Measurements from ENCODE around the gene LRBA.
"Not testable (repeated sequence)": the region's sequence is repeated elsewhere in the genome, so short reads cannot be mapped to it uniquely, and the experiment has no call there.

LRBA gene

DNA sequence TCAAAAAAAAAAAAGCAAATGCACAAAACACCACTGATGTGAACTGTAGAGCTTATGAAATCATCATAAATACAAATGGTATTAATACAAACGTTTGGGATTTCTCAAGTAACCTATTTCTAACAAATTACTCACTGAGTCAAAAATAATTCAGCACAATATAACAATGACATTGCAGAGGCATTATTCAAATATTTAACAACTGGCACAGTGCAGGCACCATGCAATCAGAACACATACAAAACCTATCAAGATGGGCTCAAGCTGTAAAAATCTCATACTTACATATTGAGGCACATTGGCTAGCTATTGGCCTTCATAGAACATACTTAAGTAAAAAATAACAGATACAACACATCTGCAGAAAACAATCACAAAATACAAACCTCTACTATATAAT, 81.1 kb downstream of the LRBA start:
- no peaks in the 10 kb centered on the region for H3K27me3 ChIP-seq (ENCODE audit: control insufficient read depth, insufficient read depth, low read length)
- H3K9ac ChIP-seq (ENCODE audit: low read depth, low read length) = no peak overlapping the region
- H3K9me3 ChIP-seq (ENCODE audit: control insufficient read depth, insufficient read depth, low read length) = no peaks in the 10 kb centered on the region
- no peak overlapping the region for H3K4me3 ChIP-seq (ENCODE audit: low read depth, low read length)
- no peaks in the 10 kb centered on the region for H3K36me3 ChIP-seq (ENCODE audit: control insufficient read depth, insufficient read depth, low read length)
- H3K4me1 ChIP-seq (ENCODE audit: control insufficient read depth, insufficient read depth, low read length) = peaks cover 2% of the 10 kb centered on the region

DNA sequence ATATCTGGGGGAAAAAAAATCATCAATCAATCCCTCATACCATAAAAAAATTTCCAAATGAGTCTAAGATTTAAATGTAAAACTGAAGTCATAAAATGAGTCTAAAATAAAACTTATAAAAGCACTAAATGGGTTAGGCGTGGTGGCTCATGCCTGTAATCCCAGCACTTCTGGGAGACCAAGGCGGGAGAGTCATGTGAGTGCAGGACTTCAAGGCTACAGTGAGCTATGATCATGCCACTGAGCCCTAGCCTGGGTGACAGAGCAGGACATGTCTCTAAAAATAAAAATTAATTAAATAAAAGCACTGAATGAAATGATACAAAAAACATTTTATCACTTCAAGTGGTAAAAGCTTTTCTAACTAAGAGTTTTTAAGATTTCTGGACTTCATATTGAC, 83.3 kb downstream of the LRBA start:
- Histone ChIP-seq H3K27me3 (ENCODE audit: control insufficient read depth, insufficient read depth, low read length) (no peaks in the 10 kb centered on the region), H3K9ac (ENCODE audit: low read depth, low read length) (no peak overlapping the region), H3K9me3 (ENCODE audit: control insufficient read depth, insufficient read depth, low read length) (no peaks in the 10 kb centered on the region), H3K4me1 (ENCODE audit: control insufficient read depth, insufficient read depth, low read length) (no peaks in the 10 kb centered on the region), H3K36me3 (ENCODE audit: control insufficient read depth, insufficient read depth, low read length) (no peaks in the 10 kb centered on the region), H3K4me3 (ENCODE audit: low read depth, low read length) (no peak overlapping the region)

DNA sequence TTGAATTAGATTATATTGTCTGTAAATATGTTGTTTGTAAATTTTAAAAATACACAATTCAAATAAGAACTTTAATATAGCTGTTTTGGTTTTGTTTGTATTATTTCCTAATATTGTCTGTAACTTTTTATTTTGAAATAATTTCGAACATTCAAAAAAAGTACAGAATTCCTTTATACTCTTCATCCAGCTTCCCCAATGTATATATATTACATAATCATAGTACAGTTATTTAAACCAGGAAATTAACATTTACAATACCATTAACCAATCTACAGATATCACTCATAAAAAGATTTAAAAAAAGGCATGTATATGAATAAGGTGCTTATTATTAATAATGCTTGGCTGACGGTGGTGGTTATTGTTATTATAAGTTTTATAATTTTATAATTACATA, 84.1 kb downstream of the LRBA start:
- H3K9ac ChIP-seq (ENCODE audit: low read depth, low read length) = no peak overlapping the region
- no peaks in the 10 kb centered on the region for H3K36me3 ChIP-seq (ENCODE audit: control insufficient read depth, insufficient read depth, low read length)
- no peak overlapping the region for H3K4me3 ChIP-seq (ENCODE audit: low read depth, low read length)
- no peaks in the 10 kb centered on the region for H3K9me3 ChIP-seq (ENCODE audit: control insufficient read depth, insufficient read depth, low read length)
- H3K27me3 ChIP-seq (ENCODE audit: control insufficient read depth, insufficient read depth, low read length) = no peaks in the 10 kb centered on the region
- H3K4me1 ChIP-seq (ENCODE audit: control insufficient read depth, insufficient read depth, low read length) = no peaks in the 10 kb centered on the region

DNA sequence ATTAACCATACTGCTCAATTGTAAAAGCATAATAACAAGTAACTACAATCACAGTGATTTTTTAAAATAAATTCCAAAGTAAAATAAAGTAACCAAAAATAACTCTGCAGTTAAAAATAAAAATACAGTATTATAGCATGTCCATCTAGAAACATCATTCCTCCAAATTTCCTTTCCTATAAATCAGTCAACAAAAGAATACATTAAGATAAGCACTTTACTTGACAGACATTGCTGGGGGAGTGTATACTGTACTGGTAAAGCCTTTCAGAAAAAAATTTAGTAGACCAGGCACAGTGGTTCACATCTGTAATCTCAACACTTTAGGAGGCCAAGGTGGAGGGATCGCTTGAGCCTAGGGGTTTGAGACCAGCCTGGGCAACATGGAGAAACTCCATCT, 91.1 kb downstream of the LRBA start:
- Histone ChIP-seq H3K9ac (ENCODE audit: low read depth, low read length) (no peak overlapping the region), H3K27me3 (ENCODE audit: control insufficient read depth, insufficient read depth, low read length) (no peaks in the 10 kb centered on the region), H3K4me3 (ENCODE audit: low read depth, low read length) (no peak overlapping the region), H3K36me3 (ENCODE audit: control insufficient read depth, insufficient read depth, low read length) (no peaks in the 10 kb centered on the region), H3K9me3 (ENCODE audit: control insufficient read depth, insufficient read depth, low read length) (no peaks in the 10 kb centered on the region), H3K4me1 (ENCODE audit: control insufficient read depth, insufficient read depth, low read length) (no peaks in the 10 kb centered on the region)

DNA sequence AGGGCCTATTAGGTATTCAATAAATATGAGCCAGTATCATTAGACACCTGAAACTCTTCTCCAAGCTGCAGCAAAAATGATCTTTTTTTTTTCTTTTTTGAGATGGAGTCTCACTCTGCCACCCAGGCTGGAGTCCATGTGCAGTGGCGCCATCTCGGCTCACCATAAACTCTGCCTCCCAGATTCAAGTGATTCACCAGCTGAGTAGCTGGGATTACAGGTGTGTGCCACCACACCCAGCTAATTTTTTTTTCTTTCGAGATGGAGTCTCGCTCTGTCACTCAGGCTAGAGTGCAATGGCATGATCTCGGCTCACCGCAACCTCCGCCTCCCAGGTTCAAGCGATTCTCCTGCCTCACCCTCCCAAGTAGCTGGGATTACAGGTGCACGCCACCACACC, 93.6 kb downstream of the LRBA start:
- H3K4me1 ChIP-seq (ENCODE audit: control insufficient read depth, insufficient read depth, low read length); H3K4me3 ChIP-seq (ENCODE audit: low read depth, low read length); H3K9ac ChIP-seq (ENCODE audit: low read depth, low read length); H3K9me3 ChIP-seq (ENCODE audit: control insufficient read depth, insufficient read depth, low read length); H3K27me3 ChIP-seq (ENCODE audit: control insufficient read depth, insufficient read depth, low read length); H3K36me3 ChIP-seq (ENCODE audit: control insufficient read depth, insufficient read depth, low read length): not testable (repeated sequence)

DNA sequence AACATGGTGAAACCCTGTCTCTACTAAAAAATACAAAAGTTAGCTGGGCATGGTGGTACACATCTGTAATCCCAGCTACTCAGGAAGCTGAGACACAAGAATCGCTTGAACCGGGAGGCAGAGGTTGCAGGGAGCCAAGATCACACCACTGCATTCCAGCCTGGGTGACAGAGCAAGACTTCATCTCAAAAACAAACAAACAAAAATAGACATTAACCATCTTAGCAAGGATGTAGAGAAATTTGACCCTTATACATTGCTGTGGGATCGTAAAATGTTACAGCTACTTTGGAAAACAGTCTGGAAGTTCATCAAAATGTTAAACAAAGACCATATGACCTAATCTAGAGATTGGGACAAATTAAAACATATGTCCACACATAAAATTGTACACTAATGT, 96.5 kb downstream of the LRBA start:
- H3K36me3 ChIP-seq (ENCODE audit: control insufficient read depth, insufficient read depth, low read length); H3K4me3 ChIP-seq (ENCODE audit: low read depth, low read length); H3K9ac ChIP-seq (ENCODE audit: low read depth, low read length); H3K9me3 ChIP-seq (ENCODE audit: control insufficient read depth, insufficient read depth, low read length); H3K27me3 ChIP-seq (ENCODE audit: control insufficient read depth, insufficient read depth, low read length); H3K4me1 ChIP-seq (ENCODE audit: control insufficient read depth, insufficient read depth, low read length): not testable (repeated sequence)

DNA sequence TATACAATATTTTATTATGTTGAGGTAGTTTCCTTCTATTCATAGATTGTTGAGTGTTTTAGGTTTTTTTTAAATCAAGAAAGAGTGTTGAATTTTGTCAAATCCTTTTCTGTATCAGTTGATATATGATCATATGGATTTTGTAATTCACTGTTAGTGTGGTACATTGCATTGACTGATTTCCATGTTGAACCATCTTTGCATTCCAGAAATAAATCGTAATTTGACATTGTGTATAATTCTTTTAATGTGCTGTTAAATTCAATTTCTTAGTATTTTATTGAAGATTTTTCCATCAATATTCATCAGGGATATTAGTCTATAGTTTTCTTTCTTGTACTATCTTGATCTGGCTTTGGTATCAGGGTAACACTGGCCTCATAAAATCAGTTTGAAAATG, 103.8 kb downstream of the LRBA start:
- no peaks in the 10 kb centered on the region for H3K36me3 ChIP-seq (ENCODE audit: control insufficient read depth, insufficient read depth, low read length)
- no peaks in the 10 kb centered on the region for H3K9me3 ChIP-seq (ENCODE audit: control insufficient read depth, insufficient read depth, low read length)
- no peaks in the 10 kb centered on the region for H3K4me1 ChIP-seq (ENCODE audit: control insufficient read depth, insufficient read depth, low read length)
- H3K4me3 ChIP-seq (ENCODE audit: low read depth, low read length) = no peak overlapping the region
- no peaks in the 10 kb centered on the region for H3K27me3 ChIP-seq (ENCODE audit: control insufficient read depth, insufficient read depth, low read length)
- H3K9ac ChIP-seq (ENCODE audit: low read depth, low read length) = no peak overlapping the region

DNA sequence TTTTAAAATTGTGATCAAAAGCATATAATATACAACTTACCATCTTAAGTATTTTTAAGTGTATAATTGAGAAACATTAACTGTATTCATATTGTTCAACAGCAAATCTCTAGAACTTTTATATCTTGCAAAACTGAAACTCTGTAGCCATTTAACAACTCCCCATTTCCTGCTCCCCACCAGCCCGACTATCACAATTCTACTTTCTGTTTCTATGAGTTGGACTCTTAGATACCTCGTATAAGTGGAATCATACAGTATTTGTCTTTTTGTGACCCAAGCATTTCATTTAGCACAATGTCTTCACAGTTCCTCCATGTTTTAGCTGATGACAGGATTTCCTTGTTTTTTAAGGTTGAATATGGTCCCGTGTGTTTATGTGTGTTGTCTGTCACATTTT, 106.0 kb downstream of the LRBA start:
- Histone ChIP-seq H3K27me3 (ENCODE audit: control insufficient read depth, insufficient read depth, low read length) (no peaks in the 10 kb centered on the region), H3K4me3 (ENCODE audit: low read depth, low read length) (no peak overlapping the region), H3K36me3 (ENCODE audit: control insufficient read depth, insufficient read depth, low read length) (no peaks in the 10 kb centered on the region), H3K4me1 (ENCODE audit: control insufficient read depth, insufficient read depth, low read length) (no peaks in the 10 kb centered on the region), H3K9me3 (ENCODE audit: control insufficient read depth, insufficient read depth, low read length) (no peaks in the 10 kb centered on the region), H3K9ac (ENCODE audit: low read depth, low read length) (no peak overlapping the region)

DNA sequence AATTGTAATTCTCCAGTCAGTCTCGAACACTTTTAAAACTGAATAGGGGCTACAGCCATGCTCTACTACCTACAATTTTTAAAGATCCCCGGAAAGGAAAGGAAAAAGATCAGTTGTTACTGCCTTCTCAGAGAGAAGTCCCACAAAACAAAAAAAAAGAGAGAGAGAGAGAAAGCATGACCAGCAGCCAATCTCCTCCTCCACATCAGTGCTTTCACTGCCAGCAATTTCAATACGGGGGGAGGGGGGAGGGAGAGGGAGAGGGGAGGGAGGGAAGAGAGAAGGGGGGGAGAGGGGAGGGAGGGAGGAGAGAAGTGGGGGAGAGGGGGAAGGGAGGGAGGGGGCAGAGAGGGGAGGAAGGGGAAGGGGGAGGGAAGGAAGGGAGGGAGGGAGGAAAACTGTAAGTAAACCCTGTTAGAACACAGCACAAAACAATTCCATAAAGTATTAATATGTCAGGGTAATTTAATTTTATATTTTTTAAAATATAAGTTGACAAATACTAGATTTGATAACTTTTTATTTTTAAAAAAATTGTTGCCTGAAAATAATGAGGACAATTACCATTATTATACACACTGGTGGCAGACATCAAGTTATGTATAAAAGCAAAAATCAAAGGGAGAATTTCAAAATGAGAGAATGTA, 108.0 kb downstream of the LRBA start:
- no peak overlapping the region for H3K9ac ChIP-seq (ENCODE audit: low read depth, low read length)
- H3K9me3 ChIP-seq (ENCODE audit: control insufficient read depth, insufficient read depth, low read length) = no peaks in the 10 kb centered on the region
- H3K4me3 ChIP-seq (ENCODE audit: low read depth, low read length) = no peak overlapping the region
- no peaks in the 10 kb centered on the region for H3K4me1 ChIP-seq (ENCODE audit: control insufficient read depth, insufficient read depth, low read length)
- H3K27me3 ChIP-seq (ENCODE audit: control insufficient read depth, insufficient read depth, low read length) = no peaks in the 10 kb centered on the region
- H3K36me3 ChIP-seq (ENCODE audit: control insufficient read depth, insufficient read depth, low read length) = no peaks in the 10 kb centered on the region

DNA sequence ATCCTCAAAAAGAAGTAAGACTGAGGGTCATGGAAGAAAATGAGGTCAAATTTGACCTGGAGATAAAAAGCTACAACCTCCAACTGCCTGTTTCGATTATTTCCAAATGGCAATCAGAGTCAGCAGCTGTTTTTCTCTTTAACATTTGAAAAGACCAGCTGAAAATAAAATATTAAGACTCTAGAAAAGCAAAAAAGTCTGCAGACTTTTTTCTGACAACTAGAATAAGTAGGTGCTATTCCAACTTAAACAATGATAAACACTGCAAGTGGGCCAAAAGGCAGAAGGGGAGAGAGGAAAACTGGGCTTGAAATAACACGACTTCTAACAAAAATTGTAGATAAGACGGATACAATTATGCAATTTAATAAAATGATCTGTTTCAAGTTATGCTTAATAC, 110.4 kb downstream of the LRBA start:
- Histone ChIP-seq H3K9me3 (ENCODE audit: control insufficient read depth, insufficient read depth, low read length) (no peaks in the 10 kb centered on the region), H3K4me1 (ENCODE audit: control insufficient read depth, insufficient read depth, low read length) (no peaks in the 10 kb centered on the region), H3K27me3 (ENCODE audit: control insufficient read depth, insufficient read depth, low read length) (no peaks in the 10 kb centered on the region), H3K4me3 (ENCODE audit: low read depth, low read length) (no peak overlapping the region), H3K36me3 (ENCODE audit: control insufficient read depth, insufficient read depth, low read length) (no peaks in the 10 kb centered on the region), H3K9ac (ENCODE audit: low read depth, low read length) (no peak overlapping the region)

DNA sequence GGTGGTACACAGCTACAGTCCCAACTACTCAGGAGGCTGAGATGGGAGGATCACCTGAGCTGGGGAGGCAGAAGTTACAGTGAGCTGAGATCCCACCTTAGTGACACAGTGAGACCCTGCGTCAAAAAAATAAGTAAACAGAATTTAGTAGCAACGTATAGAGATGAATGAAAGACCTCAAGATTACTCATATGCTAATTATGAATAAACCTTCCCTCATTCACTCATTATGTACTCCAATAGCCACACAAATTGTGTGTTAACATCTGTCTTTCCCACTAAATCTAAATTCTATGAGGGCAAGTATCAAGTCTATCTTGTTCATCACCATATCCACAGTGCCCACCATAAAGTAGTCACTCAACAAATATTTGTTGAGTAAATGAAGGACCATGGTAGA, 111.5 kb downstream of the LRBA start:
- Histone ChIP-seq H3K9me3 (ENCODE audit: control insufficient read depth, insufficient read depth, low read length) (no peaks in the 10 kb centered on the region), H3K27me3 (ENCODE audit: control insufficient read depth, insufficient read depth, low read length) (no peaks in the 10 kb centered on the region), H3K9ac (ENCODE audit: low read depth, low read length) (no peak overlapping the region), H3K4me3 (ENCODE audit: low read depth, low read length) (no peak overlapping the region), H3K36me3 (ENCODE audit: control insufficient read depth, insufficient read depth, low read length) (no peaks in the 10 kb centered on the region), H3K4me1 (ENCODE audit: control insufficient read depth, insufficient read depth, low read length) (no peaks in the 10 kb centered on the region)

DNA sequence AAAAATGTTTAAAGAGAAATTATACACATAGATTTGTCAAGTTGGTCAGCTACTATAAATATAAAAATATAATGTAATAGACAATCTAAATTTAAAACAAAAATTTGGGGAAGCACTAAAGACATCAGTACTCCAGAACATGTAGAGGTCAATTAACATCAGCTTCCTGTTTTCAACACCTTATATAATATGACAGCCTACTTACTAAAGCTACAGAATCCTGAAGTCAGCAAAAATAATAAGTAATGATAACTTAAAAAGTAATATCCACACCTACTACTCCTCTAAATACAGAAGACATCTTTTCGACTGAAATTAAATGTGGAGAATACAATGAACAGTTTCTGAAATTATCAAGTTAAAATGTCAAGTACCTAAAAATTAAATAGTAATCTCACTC, 118.6 kb downstream of the LRBA start:
- H3K27me3 ChIP-seq (ENCODE audit: control insufficient read depth, insufficient read depth, low read length) = no peaks in the 10 kb centered on the region
- H3K9me3 ChIP-seq (ENCODE audit: control insufficient read depth, insufficient read depth, low read length) = no peaks in the 10 kb centered on the region
- H3K9ac ChIP-seq (ENCODE audit: low read depth, low read length) = no peak overlapping the region
- H3K4me3 ChIP-seq (ENCODE audit: low read depth, low read length) = no peak overlapping the region
- H3K36me3 ChIP-seq (ENCODE audit: control insufficient read depth, insufficient read depth, low read length) = no peaks in the 10 kb centered on the region
- no peaks in the 10 kb centered on the region for H3K4me1 ChIP-seq (ENCODE audit: control insufficient read depth, insufficient read depth, low read length)

DNA sequence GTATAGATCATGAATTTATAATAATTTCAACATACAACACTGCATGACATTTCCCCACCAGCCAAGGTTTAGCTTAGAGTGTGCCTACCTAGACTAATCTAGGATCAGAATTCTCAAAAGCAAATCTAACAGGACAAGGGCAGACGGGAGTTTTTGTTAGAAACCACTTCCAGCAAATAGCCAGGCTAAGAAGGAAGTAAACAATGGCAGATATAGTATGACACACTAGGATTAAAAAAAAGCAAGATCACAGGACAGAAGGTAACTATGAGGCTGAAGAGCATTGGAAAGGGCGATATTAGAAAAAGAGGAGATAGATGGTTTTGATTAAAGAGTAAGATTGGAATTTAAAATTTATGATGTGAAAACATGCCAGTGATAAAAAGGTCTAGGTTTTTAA, 124.8 kb downstream of the LRBA start:
- no peaks in the 10 kb centered on the region for H3K9me3 ChIP-seq (ENCODE audit: control insufficient read depth, insufficient read depth, low read length)
- H3K36me3 ChIP-seq (ENCODE audit: control insufficient read depth, insufficient read depth, low read length) = no peaks in the 10 kb centered on the region
- H3K4me3 ChIP-seq (ENCODE audit: low read depth, low read length) = no peak overlapping the region
- H3K27me3 ChIP-seq (ENCODE audit: control insufficient read depth, insufficient read depth, low read length) = no peaks in the 10 kb centered on the region
- H3K9ac ChIP-seq (ENCODE audit: low read depth, low read length) = no peak overlapping the region
- no peaks in the 10 kb centered on the region for H3K4me1 ChIP-seq (ENCODE audit: control insufficient read depth, insufficient read depth, low read length)

Data from iPS-15b (cell line).